ENCODE results near the gene JUND.

JUND gene

DNA sequence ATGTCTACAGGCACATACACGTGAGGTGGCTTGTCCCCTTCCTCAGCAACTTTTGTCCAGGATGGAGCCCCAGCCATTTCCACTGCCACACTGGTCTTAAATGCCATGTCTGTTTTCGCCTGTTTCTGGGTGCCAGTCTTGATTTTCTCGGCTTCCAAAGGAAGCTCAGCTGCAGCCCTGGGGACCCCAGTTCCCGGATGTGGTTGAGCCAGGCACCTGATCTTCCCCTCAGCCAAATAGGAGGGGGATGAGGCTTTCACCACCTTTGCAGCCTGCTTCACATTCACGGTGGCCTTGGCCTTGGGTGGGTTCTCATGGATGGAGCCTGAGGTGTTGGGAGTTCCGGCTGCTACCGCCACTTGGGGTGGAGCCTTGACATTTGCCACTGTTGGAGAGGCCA lies 15.8 kb downstream of the JUND start:
- TF ChIP-seq CTCF (IDR thresholded peaks at IDR 0.05; ENCODE audit: insufficient read depth, low read depth, low read length, missing control alignments) = no peak
- H3K4me3 ChIP-seq (ENCODE audit: low read depth, low read length) = no peak overlapping the region
- DNase-seq (ENCODE audit: low read depth) = no peak

DNA sequence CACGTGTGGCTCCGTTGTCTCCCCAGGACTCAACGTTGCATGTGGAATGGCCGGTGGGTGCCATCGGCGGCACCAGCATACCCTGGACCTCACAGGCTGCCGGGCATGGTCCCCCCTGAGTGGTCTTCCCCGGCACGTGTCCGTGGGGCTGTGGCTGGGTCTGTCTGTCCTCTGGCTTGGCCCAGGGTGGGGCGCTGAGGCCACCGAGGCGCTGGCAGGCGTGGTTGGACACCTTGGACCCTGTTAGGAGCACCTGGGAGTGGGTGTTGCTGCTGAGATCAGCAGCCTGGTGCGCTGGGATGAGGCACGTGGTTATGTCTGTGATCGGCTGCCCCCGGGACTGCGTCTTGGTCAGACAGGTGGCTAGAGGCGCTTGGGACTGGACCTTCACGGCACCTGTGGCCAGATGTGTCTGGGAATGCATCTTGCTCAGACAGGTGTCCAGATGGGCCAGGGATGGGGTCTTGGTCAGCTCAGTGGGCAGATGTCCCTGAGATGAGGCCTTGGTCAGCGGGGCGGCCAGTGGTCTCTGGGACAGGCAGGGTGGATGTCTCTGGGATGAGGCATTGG lies 16.4 kb downstream of the JUND start:
- H3K4me3 ChIP-seq (ENCODE audit: low read depth, low read length) = no peak overlapping the region
- no peak for TF ChIP-seq CTCF (IDR thresholded peaks at IDR 0.05; ENCODE audit: insufficient read depth, low read depth, low read length, missing control alignments)
- no peak for DNase-seq (ENCODE audit: low read depth)

DNA sequence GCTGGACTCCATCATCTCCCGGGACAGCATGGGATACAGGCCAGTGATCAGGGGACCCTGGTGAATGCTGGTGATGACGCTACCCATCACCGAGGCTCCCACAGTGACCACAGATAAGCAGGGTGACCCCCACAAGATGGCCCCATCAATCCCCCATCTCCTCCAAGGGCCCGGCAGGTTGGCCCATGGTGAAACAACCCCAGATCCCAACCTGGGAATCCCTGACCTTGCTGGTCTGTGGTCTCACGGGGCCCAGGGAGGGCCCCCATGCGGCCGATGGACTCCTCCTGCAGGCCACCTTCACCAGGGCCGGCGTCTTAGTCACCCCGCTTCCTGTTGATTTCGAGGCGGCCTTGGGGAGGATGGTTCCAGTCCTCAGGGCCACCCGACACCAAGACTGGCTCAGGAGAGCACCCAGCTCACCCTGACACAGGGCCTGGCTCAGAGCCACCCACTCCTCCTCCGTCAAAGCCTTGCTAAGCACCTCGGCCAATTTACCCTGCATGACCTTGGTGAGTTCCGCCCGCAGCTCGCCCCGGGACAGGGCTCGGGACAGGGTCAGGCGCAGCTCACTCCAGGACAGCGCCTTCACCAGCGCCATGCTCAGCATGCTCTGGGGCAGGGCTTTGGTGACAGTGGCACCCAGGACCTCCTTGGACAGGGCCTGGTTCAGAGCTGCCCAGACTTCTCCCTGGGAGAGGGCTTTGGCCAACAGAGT lies 17.1 kb downstream of the JUND start:
- DNase-seq (ENCODE audit: low read depth) = no peak
- TF ChIP-seq CTCF (IDR thresholded peaks at IDR 0.05; ENCODE audit: insufficient read depth, low read depth, low read length, missing control alignments) = no peak
- H3K4me3 ChIP-seq (ENCODE audit: low read depth, low read length) = no peak overlapping the region

- TF ChIP-seq CTCF (IDR thresholded peaks at IDR 0.05; ENCODE audit: insufficient read depth, low read depth, low read length, missing control alignments) = no peak
- H3K4me3 ChIP-seq (ENCODE audit: low read depth, low read length) = no peak overlapping the region
- DNase-seq (ENCODE audit: low read depth) = no peak
Observed at GRCh38 chr19:18263324-18264136, 17.9 kb downstream of the JUND start.

DNA sequence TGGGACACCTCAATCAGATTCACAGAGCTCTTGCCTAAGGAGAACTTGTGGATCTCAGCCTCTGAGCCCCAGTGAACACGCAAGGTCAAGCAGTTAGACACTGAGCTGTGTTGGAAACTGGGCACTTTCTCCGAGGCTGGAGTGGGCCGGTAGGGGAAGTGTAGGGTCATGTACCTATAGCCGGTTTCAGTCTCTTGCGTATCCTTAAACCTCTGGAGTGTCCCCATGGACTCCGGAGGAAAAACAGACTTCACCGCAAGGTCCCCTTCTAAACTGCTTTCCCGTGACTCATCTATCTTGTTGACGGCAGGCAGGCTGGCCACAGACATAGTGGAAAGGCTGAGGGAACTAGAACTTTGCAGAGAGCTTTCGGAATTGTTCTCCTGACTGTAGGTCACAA lies 18.5 kb downstream of the JUND start:
- no peak overlapping the region for H3K4me3 ChIP-seq (ENCODE audit: low read depth, low read length)
- no peak for TF ChIP-seq CTCF (IDR thresholded peaks at IDR 0.05; ENCODE audit: insufficient read depth, low read depth, low read length, missing control alignments)
- DNase-seq (ENCODE audit: low read depth) = no peak

DNA sequence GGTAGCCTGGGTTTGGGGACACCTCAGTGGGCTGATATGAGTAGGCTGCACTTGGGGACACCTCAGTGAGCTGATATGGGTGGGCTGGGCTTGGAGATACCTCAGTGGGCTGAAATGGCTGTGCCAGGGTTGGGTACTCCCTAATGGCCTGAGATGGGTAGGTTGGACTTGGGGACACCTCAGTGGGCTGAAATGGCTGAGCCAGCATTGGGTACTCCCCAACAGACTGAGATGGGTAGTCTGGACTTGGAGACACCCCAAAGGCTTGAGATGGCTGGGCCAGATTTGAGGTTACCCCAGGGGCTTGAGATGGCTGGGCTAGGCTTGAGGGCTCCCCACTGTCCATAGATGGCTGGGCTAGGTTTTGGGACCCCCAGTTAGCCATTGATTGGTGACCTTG lies 19.3 kb downstream of the JUND start:
- no peak overlapping the region for H3K4me3 ChIP-seq (ENCODE audit: low read depth, low read length)
- no peak for TF ChIP-seq CTCF (IDR thresholded peaks at IDR 0.05; ENCODE audit: insufficient read depth, low read depth, low read length, missing control alignments)
- no peak for DNase-seq (ENCODE audit: low read depth)

Data from GM12865 (cell line).